GM12878 (cell line): ENCODE data around the gene STXBP5. TPM values are rescaled to one million over a fixed set of nuclear protein-coding genes. Genes with fewer than 3 reads are reported as not detected.

Source experiments
- IRF4 ChIP-seq: IDR thresholded peaks from 2 replicates; pipeline ENCODE4 v1.6.1; 2011; ENCODE audit warnings: low read depth, low read length
- NFYB ChIP-seq: IDR thresholded peaks from 2 replicates; pipeline ENCODE4 v1.6.1; 2011; ENCODE audit warnings: low read depth, mild to moderate bottlenecking, low read length, improper control_type of control experiment, moderate library complexity; ENCODE audit not compliant: insufficient read depth
- PML ChIP-seq: IDR thresholded peaks from 2 replicates; pipeline ENCODE4 v1.6.1; 2012; ENCODE audit warnings: low read length, inconsistent platforms
- SKIL ChIP-seq: fragments of 450-650 bp; IDR thresholded peaks from 2 replicates; pipeline ENCODE4 v1.6.1; 2017; ENCODE audit warnings: mild to moderate bottlenecking, low read depth, inconsistent platforms; ENCODE audit not compliant: poor library complexity, severe bottlenecking
- TARDBP ChIP-seq: IDR thresholded peaks from 2 replicates; pipeline ENCODE4 v1.6.1; 2016; ENCODE audit warnings: borderline replicate concordance
- YY1 ChIP-seq: IDR thresholded peaks from 2 replicates; pipeline ENCODE4 v1.6.1; 2011; ENCODE audit warnings: low read depth, mild to moderate bottlenecking, low read length
- ZNF217 ChIP-seq: fragments of 450-650 bp; IDR thresholded peaks from 2 replicates; pipeline ENCODE4 v1.6.1; 2017; ENCODE audit warnings: antibody characterized with exemption, mild to moderate bottlenecking
- polyA plus RNA-seq, 11 experiments: library from polyadenylated mRNA; depleted of rRNA in 4 of 11; unstranded in 6 of 11; stranded (reverse) in 5 of 11; fragments of >200 nt; fragmentation: Nextera tagmentation in 4 of 11; fragmentation: Illumina TruSeq in 1 of 11; extraction: Ambion mirVana in 4 of 11; extraction: Trizol in 1 of 11; gene quantifications; 1 replicate in 1 of 11; 2 replicates in 10 of 11; pipeline versions ENCODE4 v1.2.1 to v1.2.3, GENCODE V29; 2011 to 2016; ENCODE audit warnings: inconsistent platforms in 2 of 11, missing spikeins in 2 of 11, low read depth in 1 of 11
- total RNA-seq, 4 experiments: library from RNA; depleted of rRNA in 3 of 4; stranded (reverse); fragments of >200 nt in 3 of 4; fragmentation: Illumina TruSeq in 1 of 4; extraction: Trizol in 1 of 4; gene quantifications; 2 replicates each; pipeline versions ENCODE4 v1.2.1 to v1.2.3, GENCODE V29; 2013 to 2021
- TF ChIP-seq, protein P1 (sequence below): IDR thresholded peaks from 2 replicates; pipeline ENCODE4 v1.6.1; 2012; ENCODE audit warnings: low read depth, low read length, improper control_type of control experiment

Gene STXBP5
- total and polyA plus RNA-seq, 10 of the 15 experiments (the other 5 are each of a cell fraction or from before 2014, with no cell fraction given) = 1.4 to 13.2 (median 8.4) TPM

- TF ChIP-seq YY1 = 0 out of 2 replicates have a peak, but pooled peaks have one; percentile 30
- no peak for TF ChIP-seq ZNF217
- peak; percentile 100; the same call in 1 of the 2 replicates for TF ChIP-seq NFYB
- no peak for TF ChIP-seq TARDBP
- TF ChIP-seq PML = 0 out of 2 replicates have a peak, but pooled peaks have one; percentile 12
- TF ChIP-seq IRF4 = no peak
- TF ChIP-seq, protein P1, sequence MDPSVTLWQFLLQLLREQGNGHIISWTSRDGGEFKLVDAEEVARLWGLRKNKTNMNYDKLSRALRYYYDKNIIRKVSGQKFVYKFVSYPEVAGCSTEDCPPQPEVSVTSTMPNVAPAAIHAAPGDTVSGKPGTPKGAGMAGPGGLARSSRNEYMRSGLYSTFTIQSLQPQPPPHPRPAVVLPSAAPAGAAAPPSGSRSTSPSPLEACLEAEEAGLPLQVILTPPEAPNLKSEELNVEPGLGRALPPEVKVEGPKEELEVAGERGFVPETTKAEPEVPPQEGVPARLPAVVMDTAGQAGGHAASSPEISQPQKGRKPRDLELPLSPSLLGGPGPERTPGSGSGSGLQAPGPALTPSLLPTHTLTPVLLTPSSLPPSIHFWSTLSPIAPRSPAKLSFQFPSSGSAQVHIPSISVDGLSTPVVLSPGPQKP = no peak
- peak; percentile 26 for TF ChIP-seq SKIL
These were observed 2.2 kb upstream of the STXBP5 start (continued) for GRCh38 chr6:147201885-147202515.
